Astrocyte (in vitro differentiated cells and primary cell): ENCODE results near the gene SNX8.

Experiments
- EZH2 ChIP-seq: IDR thresholded peaks from 2 replicates; pipeline ENCODE4 v1.6.1; 2012; ENCODE audit warnings: mild to moderate bottlenecking, low read length, inconsistent platforms; ENCODE audit not compliant: insufficient read depth
- TF ChIP-seq, protein P1 (sequence below): IDR thresholded peaks from 2 replicates; pipeline ENCODE4 v1.5.1; 2011; ENCODE audit warnings: low read depth, mild to moderate bottlenecking, inconsistent platforms, low read length, moderate library complexity; ENCODE audit not compliant: insufficient read depth

DNA sequence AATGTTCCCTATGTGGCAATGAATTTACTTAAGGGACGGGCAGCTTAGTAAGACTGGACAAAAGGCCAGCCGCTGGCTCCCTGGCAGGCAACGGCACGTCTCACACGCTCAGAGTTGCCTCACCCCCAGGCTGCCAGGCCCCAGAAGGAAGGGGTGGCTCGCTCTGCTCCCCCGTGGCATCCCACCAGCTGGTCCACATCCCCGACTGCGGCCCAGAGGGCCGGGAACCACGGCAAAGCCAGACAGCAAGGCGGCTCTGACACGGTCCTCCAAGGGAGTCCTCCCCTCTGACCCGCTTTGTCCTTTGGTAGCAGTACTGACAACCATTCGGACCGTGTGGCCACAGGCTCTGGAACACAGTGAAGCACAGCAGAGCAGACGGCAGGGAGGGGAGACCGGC, 38.1 kb downstream of the SNX8 start:
- TF ChIP-seq, protein P1, sequence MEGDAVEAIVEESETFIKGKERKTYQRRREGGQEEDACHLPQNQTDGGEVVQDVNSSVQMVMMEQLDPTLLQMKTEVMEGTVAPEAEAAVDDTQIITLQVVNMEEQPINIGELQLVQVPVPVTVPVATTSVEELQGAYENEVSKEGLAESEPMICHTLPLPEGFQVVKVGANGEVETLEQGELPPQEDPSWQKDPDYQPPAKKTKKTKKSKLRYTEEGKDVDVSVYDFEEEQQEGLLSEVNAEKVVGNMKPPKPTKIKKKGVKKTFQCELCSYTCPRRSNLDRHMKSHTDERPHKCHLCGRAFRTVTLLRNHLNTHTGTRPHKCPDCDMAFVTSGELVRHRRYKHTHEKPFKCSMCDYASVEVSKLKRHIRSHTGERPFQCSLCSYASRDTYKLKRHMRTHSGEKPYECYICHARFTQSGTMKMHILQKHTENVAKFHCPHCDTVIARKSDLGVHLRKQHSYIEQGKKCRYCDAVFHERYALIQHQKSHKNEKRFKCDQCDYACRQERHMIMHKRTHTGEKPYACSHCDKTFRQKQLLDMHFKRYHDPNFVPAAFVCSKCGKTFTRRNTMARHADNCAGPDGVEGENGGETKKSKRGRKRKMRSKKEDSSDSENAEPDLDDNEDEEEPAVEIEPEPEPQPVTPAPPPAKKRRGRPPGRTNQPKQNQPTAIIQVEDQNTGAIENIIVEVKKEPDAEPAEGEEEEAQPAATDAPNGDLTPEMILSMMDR = no peak
- no peak for TF ChIP-seq EZH2
